ENCODE data around the gene TTC39B.

DNA sequence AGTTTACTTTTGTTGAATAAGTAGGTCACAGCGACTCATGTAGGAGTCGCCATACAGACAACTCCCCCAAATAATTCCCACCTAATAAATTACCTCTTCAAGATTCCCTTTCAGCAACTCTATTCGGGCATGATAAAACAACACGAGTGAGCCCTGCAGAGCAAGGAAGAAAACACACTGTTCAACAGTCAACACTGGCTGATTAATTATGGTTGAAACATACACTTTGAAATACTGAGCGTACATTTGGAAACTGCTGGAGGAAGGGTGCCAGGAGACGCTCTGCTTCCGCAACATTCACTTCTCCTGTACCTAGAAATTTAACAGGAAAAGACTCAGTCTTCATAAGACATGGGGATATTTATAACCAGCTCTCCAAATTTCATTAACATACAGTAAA lies 117.5 kb downstream of the TTC39B start:
- no peak for TF ChIP-seq POLR2AphosphoS5 (IDR thresholded peaks at IDR 0.05; ENCODE audit: borderline replicate concordance, low read depth, low read length)
- TF ChIP-seq EZH2 (IDR thresholded peaks at IDR 0.05): no peak
